ENCODE results near the gene NAMPT.

DNA sequence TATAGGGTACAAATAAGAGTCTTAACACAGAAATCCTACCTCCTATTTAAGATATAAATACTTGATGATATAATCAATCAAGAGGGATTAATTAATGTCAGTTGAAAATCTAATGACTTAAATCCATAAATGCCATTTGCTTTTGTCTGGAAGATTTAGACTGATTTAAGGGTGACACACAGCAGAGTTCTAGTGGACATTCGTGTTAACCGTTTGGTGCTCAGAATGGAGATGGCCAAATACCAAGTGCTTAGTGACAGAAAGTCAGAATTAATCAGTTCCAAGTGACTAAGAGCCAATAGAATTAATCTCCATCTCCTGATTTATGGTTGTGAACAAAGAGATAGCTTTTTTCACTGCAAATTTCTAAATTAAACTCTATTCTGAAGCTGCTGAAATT lies 36.2 kb downstream of the NAMPT start:
- TF ChIP-seq, protein P1, sequence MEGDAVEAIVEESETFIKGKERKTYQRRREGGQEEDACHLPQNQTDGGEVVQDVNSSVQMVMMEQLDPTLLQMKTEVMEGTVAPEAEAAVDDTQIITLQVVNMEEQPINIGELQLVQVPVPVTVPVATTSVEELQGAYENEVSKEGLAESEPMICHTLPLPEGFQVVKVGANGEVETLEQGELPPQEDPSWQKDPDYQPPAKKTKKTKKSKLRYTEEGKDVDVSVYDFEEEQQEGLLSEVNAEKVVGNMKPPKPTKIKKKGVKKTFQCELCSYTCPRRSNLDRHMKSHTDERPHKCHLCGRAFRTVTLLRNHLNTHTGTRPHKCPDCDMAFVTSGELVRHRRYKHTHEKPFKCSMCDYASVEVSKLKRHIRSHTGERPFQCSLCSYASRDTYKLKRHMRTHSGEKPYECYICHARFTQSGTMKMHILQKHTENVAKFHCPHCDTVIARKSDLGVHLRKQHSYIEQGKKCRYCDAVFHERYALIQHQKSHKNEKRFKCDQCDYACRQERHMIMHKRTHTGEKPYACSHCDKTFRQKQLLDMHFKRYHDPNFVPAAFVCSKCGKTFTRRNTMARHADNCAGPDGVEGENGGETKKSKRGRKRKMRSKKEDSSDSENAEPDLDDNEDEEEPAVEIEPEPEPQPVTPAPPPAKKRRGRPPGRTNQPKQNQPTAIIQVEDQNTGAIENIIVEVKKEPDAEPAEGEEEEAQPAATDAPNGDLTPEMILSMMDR (IDR thresholded peaks at IDR 0.05) = no peak
- TF ChIP-seq ZFX (IDR thresholded peaks at IDR 0.05; ENCODE audit: borderline replicate concordance) = no peak
